ENCODE data around the gene ROBO2. TPM values are rescaled to one million over a fixed set of nuclear protein-coding genes. Genes with fewer than 3 reads are reported as not detected.
A peak's percentile ranks its signal among the peaks of the same experiment; 100 is the strongest.

ROBO2 gene
- total RNA-seq, 1 experiment from 2014 or later: 0.16 TPM

GRCh38 chr3:77142578-77142977, 102.7 kb downstream of the ROBO2 start:
- H3K27ac Mint-ChIP-seq (ENCODE audit: unreplicated experiment): no peak overlapping the region
- no TSS peak for BruUV-seq (replicated peaks)
- POLR2A ChIA-PET: no interaction called here
- Histone ChIP-seq H3K4me3 (ENCODE audit: low read depth, low read length) (no peak overlapping the region), H3K9me3 (no peaks in the 10 kb centered on the region), H3K36me3 (ENCODE audit: control insufficient read depth, insufficient read depth, low read length) (no peaks in the 10 kb centered on the region), H3K27me3 (replicated peaks; ENCODE audit: control insufficient read depth, insufficient read depth, low read length) (no peaks in the 10 kb centered on the region), H3K4me1 (no peaks in the 10 kb centered on the region)
- H3K4me3 Mint-ChIP-seq (ENCODE audit: unreplicated experiment): no peak overlapping the region
- DNase-seq: peak in 1 of 2 experiments; percentile 1
- no peak for TF ChIP-seq CTCF (IDR thresholded peaks at IDR 0.05; ENCODE audit: insufficient read depth in 1 of 2, low read depth in 1 of 2, low read length in 1 of 2, severe bottlenecking in 1 of 2, unreplicated experiment in 1 of 2)
- H3K36me3 Mint-ChIP-seq (ENCODE audit: insufficient read depth, unreplicated experiment): no peaks in the 10 kb centered on the region
- H3K9me3 Mint-ChIP-seq (ENCODE audit: unreplicated experiment): no peaks in the 10 kb centered on the region
- CTCF ChIA-PET: interaction anchor here (0.6 kb wide), 1 partner anchor 91 kb away, joined by 3 read pairs; no protein-coding TSS in a partner anchor
- peaks cover 4% of the 10 kb centered on the region for H3K27me3 Mint-ChIP-seq (ENCODE audit: insufficient read depth, unreplicated experiment)
- no peaks in the 10 kb centered on the region for H3K4me1 Mint-ChIP-seq (ENCODE audit: low read depth, unreplicated experiment)
- intact Hi-C loops (cut with micrococcal nuclease; ENCODE audit: unreplicated experiment): no loop called here

- DNase-seq: no peak
- no peak overlapping the region for H3K4me3 ChIP-seq (ENCODE audit: low read depth, low read length)
- Mint-ChIP-seq H3K4me3 (ENCODE audit: unreplicated experiment) (no peak overlapping the region), H3K27ac (ENCODE audit: unreplicated experiment) (no peak overlapping the region), H3K27me3 (ENCODE audit: insufficient read depth, unreplicated experiment) (peaks cover 4% of the 10 kb centered on the region), H3K9me3 (ENCODE audit: unreplicated experiment) (no peaks in the 10 kb centered on the region), H3K36me3 (ENCODE audit: insufficient read depth, unreplicated experiment) (no peaks in the 10 kb centered on the region), H3K4me1 (ENCODE audit: low read depth, unreplicated experiment) (no peaks in the 10 kb centered on the region)
- intact Hi-C loops (cut with micrococcal nuclease; ENCODE audit: unreplicated experiment): no loop called here
- ChIA-PET CTCF (no interaction called here), POLR2A (no interaction called here)
- H3K27me3 ChIP-seq (replicated peaks; ENCODE audit: control insufficient read depth, insufficient read depth, low read length): no peaks in the 10 kb centered on the region; the same call in 1 of the 2 replicates
- no peak for TF ChIP-seq CTCF (IDR thresholded peaks at IDR 0.05; ENCODE audit: insufficient read depth in 1 of 2, low read depth in 1 of 2, low read length in 1 of 2, severe bottlenecking in 1 of 2, unreplicated experiment in 1 of 2)
- H3K9me3 ChIP-seq: no peaks in the 10 kb centered on the region
- BruUV-seq (replicated peaks): no TSS peak
- no peaks in the 10 kb centered on the region for H3K4me1 ChIP-seq
- no peaks in the 10 kb centered on the region for H3K36me3 ChIP-seq (ENCODE audit: control insufficient read depth, insufficient read depth, low read length)
Measured at GRCh38 chr3:77146004-77146403, 106.1 kb downstream of the ROBO2 start.

GRCh38 chr3:77147836-77148578, 108.1 kb downstream of the ROBO2 start:
- H3K27me3 Mint-ChIP-seq (ENCODE audit: insufficient read depth, unreplicated experiment): peaks cover 4% of the 10 kb centered on the region
- TF ChIP-seq CTCF (IDR thresholded peaks at IDR 0.05; ENCODE audit: insufficient read depth in 1 of 2, low read depth in 1 of 2, low read length in 1 of 2, severe bottlenecking in 1 of 2, unreplicated experiment in 1 of 2): no peak
- no peak overlapping the region for H3K27ac Mint-ChIP-seq (ENCODE audit: unreplicated experiment)
- DNase-seq: no peak
- no peaks in the 10 kb centered on the region for H3K9me3 Mint-ChIP-seq (ENCODE audit: unreplicated experiment)
- no peak overlapping the region for H3K4me3 Mint-ChIP-seq (ENCODE audit: unreplicated experiment)
- Histone ChIP-seq H3K36me3 (ENCODE audit: control insufficient read depth, insufficient read depth, low read length) (no peaks in the 10 kb centered on the region), H3K4me3 (ENCODE audit: low read depth, low read length) (no peak overlapping the region), H3K4me1 (no peaks in the 10 kb centered on the region), H3K27me3 (replicated peaks; ENCODE audit: control insufficient read depth, insufficient read depth, low read length) (no peaks in the 10 kb centered on the region; the same call in 1 of the 2 replicates), H3K9me3 (no peaks in the 10 kb centered on the region)
- no peaks in the 10 kb centered on the region for H3K4me1 Mint-ChIP-seq (ENCODE audit: low read depth, unreplicated experiment)
- ChIA-PET CTCF (no interaction called here), POLR2A (no interaction called here)
- no TSS peak for BruUV-seq (replicated peaks)
- intact Hi-C loops (cut with micrococcal nuclease; ENCODE audit: unreplicated experiment): no loop called here
- H3K36me3 Mint-ChIP-seq (ENCODE audit: insufficient read depth, unreplicated experiment): no peaks in the 10 kb centered on the region

Measured in Caco-2 (cell line).